Fibroblast of villous mesenchyme (primary cell): ENCODE measurements around the gene CD7. TPM values are rescaled to one million over a fixed set of nuclear protein-coding genes. Genes with fewer than 3 reads are reported as not detected.

ENCODE experiments used
- DNase-seq: peaks from one replicate; pipeline ENCODE4 v3.0.0-alpha.2; 2010; ENCODE audit warnings: low read depth
- H3K4me3 ChIP-seq: 2 replicates; pipeline ENCODE4 v1.5.1; 2011; ENCODE audit warnings: low read depth, mild to moderate bottlenecking, low read length
- CTCF ChIP-seq: IDR thresholded peaks from 2 replicates; pipeline ENCODE4 v1.5.1; 2012; ENCODE audit warnings: low read depth, mild to moderate bottlenecking, low read length; ENCODE audit not compliant: insufficient read depth
- total RNA-seq: library from RNA; depleted of rRNA; stranded (reverse); fragments of >200 nt; gene quantifications from 2 replicates; pipeline ENCODE4 v1.2.3, GENCODE V29; 2012

Gene CD7
- total RNA-seq, 1 donor = not detected

- H3K4me3 ChIP-seq = peak overlapping the region; percentile 12
- no peak for TF ChIP-seq CTCF
- no peak for DNase-seq
These were observed 586 bp downstream of the CD7 start for GRCh38 chr17:82316651-82317393.

DNA sequence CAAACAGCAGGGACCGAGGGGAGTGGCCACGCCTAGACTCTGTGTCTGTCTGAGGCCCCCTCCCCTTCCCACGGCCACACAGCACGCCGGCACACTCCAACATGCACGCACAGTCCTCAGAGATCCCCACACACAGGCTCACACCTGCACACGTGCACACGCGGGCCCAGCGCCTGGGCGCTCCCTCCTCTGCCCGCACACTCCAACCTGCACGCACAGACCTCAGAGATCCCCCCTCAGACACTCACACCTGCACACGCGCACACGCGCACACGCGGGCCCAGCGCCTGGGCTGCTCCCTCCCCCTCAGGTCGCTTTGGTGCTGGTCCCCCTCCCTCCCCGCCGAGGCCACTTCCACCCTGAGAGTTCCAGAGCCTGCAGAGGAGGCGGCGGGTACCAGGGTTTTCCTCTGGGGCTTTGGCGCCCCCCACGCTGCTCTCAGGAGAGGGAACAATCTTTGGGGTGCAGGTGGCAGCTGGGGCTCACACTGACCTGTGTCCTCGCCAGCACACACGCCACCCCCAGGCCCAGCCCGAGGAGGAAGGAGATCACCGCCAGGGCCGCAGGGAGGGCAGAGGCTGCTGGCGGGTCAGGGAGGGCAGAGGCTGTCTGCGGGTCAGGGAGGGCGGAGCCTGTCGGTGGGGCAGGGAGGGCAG lies 1.6 kb downstream of the CD7 start:
- H3K4me3 ChIP-seq = no peak overlapping the region
- TF ChIP-seq CTCF = no peak
- DNase-seq = no peak

DNA sequence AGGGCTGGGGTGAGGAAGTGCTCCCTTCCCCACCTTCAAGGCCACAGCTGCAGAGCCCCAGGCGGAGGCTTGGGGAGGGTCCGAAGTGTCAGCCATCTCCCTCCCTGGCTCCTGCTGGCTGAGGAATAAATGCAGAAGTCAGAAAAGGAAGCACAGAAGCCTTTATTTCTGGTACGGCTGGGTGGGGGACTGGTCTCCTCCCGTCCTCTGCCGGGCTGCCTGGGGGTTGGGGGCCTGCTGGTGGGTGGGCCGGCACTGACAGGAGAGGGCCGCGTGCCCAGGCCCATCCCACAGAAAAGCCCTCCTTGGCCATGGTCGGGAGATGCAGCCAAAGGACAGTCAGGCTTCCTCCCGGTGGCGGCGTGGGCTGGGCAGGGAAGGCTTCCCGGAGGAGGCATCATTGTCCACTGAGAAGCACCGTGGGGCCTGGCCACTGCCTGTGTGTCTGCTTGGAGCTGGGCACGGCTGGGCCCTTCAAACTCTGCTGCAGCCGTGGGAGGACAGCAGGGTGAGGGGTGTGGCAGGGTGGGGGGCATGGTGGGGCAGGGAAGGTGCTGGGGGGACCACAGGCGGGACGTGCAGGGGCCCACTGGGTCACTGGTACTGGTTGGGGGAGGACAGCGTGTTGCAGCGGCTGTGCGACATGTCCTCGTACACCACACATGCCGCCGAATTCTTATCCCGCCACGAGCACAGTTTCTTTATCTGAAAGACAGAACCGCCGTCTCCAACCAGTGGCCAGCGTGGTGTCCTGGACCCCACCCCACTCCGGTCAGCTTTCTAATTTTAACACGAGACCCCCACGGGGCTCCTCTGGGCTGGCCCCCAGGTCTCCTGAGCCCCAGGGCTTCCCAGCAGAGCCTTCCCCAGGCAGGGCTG lies 2.4 kb downstream of the CD7 start:
- TF ChIP-seq CTCF = no peak
- H3K4me3 ChIP-seq = no peak overlapping the region
- DNase-seq = no peak

- H3K4me3 ChIP-seq = no peak overlapping the region
- no peak for DNase-seq
- no peak for TF ChIP-seq CTCF
These were observed 3.2 kb downstream of the CD7 start for GRCh38 chr17:82314012-82314726.

GRCh38 chr17:82313195-82314011 lies 4.0 kb downstream of the CD7 start:
- TF ChIP-seq CTCF = no peak
- H3K4me3 ChIP-seq = no peak overlapping the region
- no peak for DNase-seq

DNA sequence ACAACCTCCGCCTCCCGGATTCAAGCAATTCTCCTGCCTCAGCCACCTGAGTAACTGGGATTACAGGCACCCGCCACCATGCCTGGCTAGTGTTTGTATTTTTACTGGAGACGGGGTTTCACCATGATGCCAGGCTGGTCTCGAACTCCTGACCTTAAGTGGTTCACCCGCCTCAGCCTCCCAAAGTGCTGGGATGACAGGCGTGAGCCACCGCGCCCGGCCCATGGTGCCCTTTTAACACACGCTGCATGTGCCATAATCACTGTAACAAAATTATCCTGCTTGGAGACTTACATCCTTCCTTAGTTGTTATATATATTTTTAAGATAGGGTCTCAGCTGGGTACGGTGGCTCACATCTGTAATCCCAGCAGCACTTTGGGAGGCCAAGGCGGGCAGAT lies 5.4 kb downstream of the CD7 start:
- TF ChIP-seq CTCF = no peak
- no peak for DNase-seq
- H3K4me3 ChIP-seq = no peak overlapping the region
